Right cardiac atrium (tissue), 5 donors: Measurements from ENCODE around the gene MIPEP. TPM values are rescaled to one million over a fixed set of nuclear protein-coding genes. Genes with fewer than 3 reads are reported as not detected.

ENCODE experiments used
- ATAC-seq, 2 donors: fragments of 200-7000 bp; cut with Tn5 transposase; one replicate each; pipeline versions ENCODE4 v1.8.0 to v1.9.1; 2020; ENCODE audit warnings: moderate library complexity in 2 of 2, mild to moderate bottlenecking in 1 of 2
- DNase-seq, 3 donors: peaks; one replicate each; pipeline ENCODE4 v3.0.0-alpha.2; 2020
- H3K27ac ChIP-seq: one replicate; pipeline ENCODE4 v1.5.1; 2013; ENCODE audit warnings: mild to moderate bottlenecking, low read length, control low read depth, moderate library complexity
- H3K27me3 ChIP-seq: one replicate; pipeline ENCODE4 v1.6.1; 2013; ENCODE audit not compliant: control insufficient read depth, insufficient read depth
- H3K4me1 ChIP-seq: one replicate; pipeline ENCODE4 v1.6.1; 2013; ENCODE audit warnings: low read length; ENCODE audit not compliant: control insufficient read depth, insufficient read depth
- H3K4me3 ChIP-seq: one replicate; pipeline ENCODE4 v1.5.1; 2013; ENCODE audit warnings: low read length, control low read depth
- H3K9me3 ChIP-seq: one replicate; pipeline ENCODE4 v1.6.1; 2013; ENCODE audit warnings: low read length; ENCODE audit not compliant: control insufficient read depth
- WGBS: extraction: QIAGEN DNeasy Blood & Tissue Kit; methylation state at CpG from one replicate; pipeline ENCODE4 v1.1.7; 2013; 5-methylcytosine and 5-hydroxymethylcytosine counted together
- intact Hi-C, 4 donors: fragments of 100-400 bp; cut with DNase I; formaldehyde crosslinking; loops; one replicate each; pipeline versions ENCODE4 v1.11.0 to v1.14.0; 2022 to 2023
- polyA plus RNA-seq: library from polyadenylated mRNA; stranded (reverse); fragments of 200-250 nt; gene quantifications from one replicate; pipeline ENCODE4 v1.2.3, GENCODE V29; 2013
- total RNA-seq, 4 donors: library from RNA; stranded (reverse); fragmentation: NEBNext Ultra II Directional; extraction: Animal tissue kit (Norgen Biotek cat#: 25700); gene quantifications; one replicate each; pipeline ENCODE4 v1.2.1, GENCODE V29; 2021
- donor health status: healthy with polysubstance abuse.
- donor health status: DM: no; HTN: yes; CAD: no.
- donor health status: DM: no; HTN: no; CAD: no.
- donor health status: DM: no; HTN: yes; CAD: no; lungs with severe emphysema.
- donor health status: DM: yes; HTN: yes; CAD: no.

MIPEP gene
- total and polyA plus RNA-seq, 5 donors = 70.2 to 298 (median 162) TPM

- 73% methylated on average over 8 of the region's 8 CpGs for WGBS
- ATAC-seq (peak in 1 of 2 donors; percentile 64), DNase-seq (no peak)
- Histone ChIP-seq H3K4me3 (no peak overlapping the region), H3K4me1 (peaks cover 2% of the 10 kb centered on the region), H3K27ac (no peak overlapping the region), H3K27me3 (no peaks in the 10 kb centered on the region), H3K9me3 (no peaks in the 10 kb centered on the region)
- intact Hi-C loops = loop anchor here in 2 of 4 donors (5.0 to 10.0 kb wide), 3 partner anchors 142 to 402 kb away; no protein-coding TSS in a partner anchor
Observed at GRCh38 chr13:23867027-23867491, 22.1 kb downstream of the MIPEP start.

DNA sequence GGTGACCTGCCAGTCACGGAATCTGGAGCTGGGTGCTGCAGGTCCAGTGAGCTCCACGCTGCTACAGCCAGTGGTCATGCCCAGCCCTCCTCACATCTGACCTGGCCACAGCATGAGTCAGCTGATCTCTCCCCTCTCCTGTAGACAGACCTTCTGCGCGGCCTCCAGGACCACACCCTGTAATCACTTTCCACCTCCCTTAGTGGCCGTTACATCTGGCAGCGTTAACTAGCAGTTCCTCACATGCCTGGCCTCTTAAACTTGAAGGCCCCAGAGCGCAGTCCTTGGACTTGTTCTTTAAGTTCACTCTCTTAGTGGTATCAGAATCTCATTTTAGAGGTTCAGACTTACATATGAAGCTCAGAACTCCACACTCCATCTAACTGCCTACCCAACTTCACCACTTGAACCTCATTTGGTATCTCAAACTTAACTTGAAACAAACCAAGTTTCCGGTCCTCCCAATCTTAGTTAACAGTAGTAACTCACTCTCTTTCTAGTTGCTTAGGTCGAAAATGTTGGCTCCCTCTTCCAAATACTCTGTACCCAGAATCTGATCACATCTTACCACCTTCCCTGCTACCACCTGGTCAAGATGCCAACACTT is 22.7 kb downstream of the MIPEP start:
- peak; percentile 31 to 50 for ATAC-seq
- WGBS = 78% methylated on average over 9 of the region's 9 CpGs
- intact Hi-C loops = loop anchor here in 2 of 4 donors (5.0 to 10.0 kb wide), 3 partner anchors 142 to 402 kb away; no protein-coding TSS in a partner anchor

DNA sequence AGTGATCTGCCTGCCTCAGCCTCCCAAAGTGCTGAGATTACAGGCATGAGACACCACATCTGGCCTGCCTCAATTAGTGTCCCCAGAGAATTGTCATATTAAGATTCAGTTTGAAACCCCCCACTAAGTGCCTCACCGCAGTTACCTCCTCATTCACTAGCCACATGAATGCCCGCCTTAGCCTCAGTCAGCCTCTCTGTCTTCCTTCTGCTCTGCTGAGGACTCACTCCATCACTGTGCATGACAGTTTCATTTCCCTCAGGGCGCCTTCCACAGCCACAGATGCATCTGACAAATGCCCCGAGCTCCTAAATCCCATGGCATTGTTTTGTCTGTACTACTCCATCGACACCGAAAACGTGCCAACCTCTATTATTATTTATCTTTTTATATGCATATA is 23.3 kb downstream of the MIPEP start:
- no peak overlapping the region for H3K27ac ChIP-seq
- DNase-seq (no peak), ATAC-seq (no peak)
- H3K4me3 ChIP-seq = no peak overlapping the region
- H3K27me3 ChIP-seq = no peaks in the 10 kb centered on the region
- H3K4me1 ChIP-seq = peaks cover 2% of the 10 kb centered on the region
- no peaks in the 10 kb centered on the region for H3K9me3 ChIP-seq
- intact Hi-C loops = loop anchor here in 2 of 4 donors (5.0 to 10.0 kb wide), 3 partner anchors 141 to 401 kb away; no protein-coding TSS in a partner anchor
- WGBS = 94% methylated on average over 7 of the region's 7 CpGs

More for the DNA sequence above, 22.7 kb downstream of the MIPEP start:
- H3K9me3 ChIP-seq = no peaks in the 10 kb centered on the region
- no peak for DNase-seq
- no peaks in the 10 kb centered on the region for H3K27me3 ChIP-seq
- H3K27ac ChIP-seq = no peak overlapping the region
- peaks cover 2% of the 10 kb centered on the region for H3K4me1 ChIP-seq
- H3K4me3 ChIP-seq = no peak overlapping the region

GRCh38 chr13:23865026-23865425 is 24.2 kb downstream of the MIPEP start:
- Histone ChIP-seq H3K27me3 (no peaks in the 10 kb centered on the region), H3K9me3 (no peaks in the 10 kb centered on the region), H3K4me1 (peaks cover 2% of the 10 kb centered on the region), H3K4me3 (no peak overlapping the region), H3K27ac (no peak overlapping the region)
- ATAC-seq (no peak), DNase-seq (no peak)
- intact Hi-C loops = loop anchor here in 2 of 4 donors (5.0 to 10.0 kb wide), 3 partner anchors 140 to 400 kb away; no protein-coding TSS in a partner anchor
- 61% methylated on average over 1 of the region's 1 CpG for WGBS

DNA sequence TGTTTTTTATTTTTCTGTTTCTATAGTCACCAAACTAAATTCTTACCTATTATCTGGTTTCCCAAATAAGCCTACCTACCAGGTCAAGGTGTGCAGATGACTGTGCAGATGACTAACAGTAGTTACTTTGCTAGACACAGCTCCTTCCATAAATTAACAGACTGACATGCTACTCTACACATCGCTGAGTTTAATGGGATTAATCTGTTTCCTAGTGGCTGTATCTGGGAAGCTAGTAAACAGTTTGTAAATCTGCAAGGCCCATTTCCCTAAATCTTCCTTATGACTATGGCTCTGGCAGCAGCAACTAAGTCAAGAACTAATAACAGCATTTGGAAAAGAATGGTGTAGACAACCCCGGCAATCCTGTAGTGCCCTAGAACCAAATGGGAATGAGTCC is 27.9 kb downstream of the MIPEP start:
- DNase-seq (no peak), ATAC-seq (no peak)
- intact Hi-C loops = loop anchor here in 1 of 4 donors (10.0 kb wide), 2 partner anchors 137 to 397 kb away; no protein-coding TSS in a partner anchor
- no peaks in the 10 kb centered on the region for H3K27me3 ChIP-seq
- H3K4me1 ChIP-seq = no peaks in the 10 kb centered on the region
- H3K9me3 ChIP-seq = no peaks in the 10 kb centered on the region
- H3K4me3 ChIP-seq = no peak overlapping the region
- WGBS = 96% methylated on average over 2 of the region's 2 CpGs
- H3K27ac ChIP-seq = no peak overlapping the region

DNA sequence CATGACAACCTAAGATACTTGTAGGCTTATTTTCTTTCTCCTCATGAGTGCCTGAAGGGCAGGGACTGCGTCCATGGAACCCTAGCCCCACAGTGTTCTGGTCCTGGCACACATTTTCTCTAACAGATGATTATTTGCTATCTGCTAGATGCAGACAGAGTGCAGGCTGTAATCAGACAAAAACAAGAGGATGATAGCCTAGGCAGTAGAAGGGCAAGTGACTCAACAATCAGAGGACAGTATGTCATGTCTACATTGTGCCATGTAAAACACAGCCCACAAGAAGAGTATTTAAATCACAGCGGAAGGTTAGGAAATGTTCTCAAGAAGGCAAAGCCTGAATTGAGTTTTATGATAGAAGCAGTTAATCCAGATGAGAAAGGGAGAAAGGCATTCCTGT is 29.3 kb downstream of the MIPEP start:
- ATAC-seq (no peak), DNase-seq (no peak)
- 86% methylated on average over 2 of the region's 2 CpGs for WGBS
- Histone ChIP-seq H3K4me1 (no peaks in the 10 kb centered on the region), H3K9me3 (no peaks in the 10 kb centered on the region), H3K27ac (no peak overlapping the region), H3K27me3 (no peaks in the 10 kb centered on the region), H3K4me3 (no peak overlapping the region)
- intact Hi-C loops = loop anchor here in 1 of 4 donors (10.0 kb wide), 2 partner anchors 135 to 395 kb away; no protein-coding TSS in a partner anchor

DNA sequence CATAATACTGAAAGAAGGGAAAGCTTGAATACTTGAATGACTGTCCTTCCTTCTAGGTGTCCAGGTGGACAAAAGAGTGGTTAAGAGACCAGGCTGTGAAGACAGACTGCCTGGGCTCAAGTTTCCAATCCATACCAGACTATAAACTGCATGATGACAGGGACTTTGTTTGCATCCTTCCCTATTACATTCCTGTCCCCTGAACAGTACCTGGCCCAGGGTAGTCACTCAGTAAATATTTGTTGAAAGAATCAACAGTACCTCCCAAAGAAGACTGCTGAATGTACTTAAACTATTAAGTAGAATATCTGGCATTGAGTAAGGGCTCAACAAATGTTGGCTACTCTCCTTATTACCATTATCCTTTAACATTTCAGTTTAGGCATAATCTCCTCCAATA is 29.7 kb downstream of the MIPEP start:
- Histone ChIP-seq H3K4me1 (no peaks in the 10 kb centered on the region), H3K27ac (no peak overlapping the region), H3K9me3 (no peaks in the 10 kb centered on the region), H3K4me3 (no peak overlapping the region), H3K27me3 (no peaks in the 10 kb centered on the region)
- ATAC-seq = no peak
- intact Hi-C loops = no loop called here
- no peak for DNase-seq

- WGBS = 66% methylated on average over 5 of the region's 5 CpGs
- DNase-seq (no peak), ATAC-seq (peak in 1 of 2 donors; percentile 42)
- no peak overlapping the region for H3K4me3 ChIP-seq
- intact Hi-C loops = no loop called here
- no peaks in the 10 kb centered on the region for H3K4me1 ChIP-seq
- H3K9me3 ChIP-seq = no peaks in the 10 kb centered on the region
- no peaks in the 10 kb centered on the region for H3K27me3 ChIP-seq
- no peak overlapping the region for H3K27ac ChIP-seq
Observed at GRCh38 chr13:23858546-23858945, 30.7 kb downstream of the MIPEP start.

- no peaks in the 10 kb centered on the region for H3K9me3 ChIP-seq
- H3K27ac ChIP-seq = no peak overlapping the region
- ATAC-seq = no peak
- no peaks in the 10 kb centered on the region for H3K4me1 ChIP-seq
- DNase-seq = no peak
- no peak overlapping the region for H3K4me3 ChIP-seq
- 77% methylated on average over 5 of the region's 5 CpGs for whole genome bisulfite sequencing
- no peaks in the 10 kb centered on the region for H3K27me3 ChIP-seq
- intact Hi-C loops = no loop called here
Observed at GRCh38 chr13:23856008-23856750, 33.0 kb downstream of the MIPEP start.

DNA sequence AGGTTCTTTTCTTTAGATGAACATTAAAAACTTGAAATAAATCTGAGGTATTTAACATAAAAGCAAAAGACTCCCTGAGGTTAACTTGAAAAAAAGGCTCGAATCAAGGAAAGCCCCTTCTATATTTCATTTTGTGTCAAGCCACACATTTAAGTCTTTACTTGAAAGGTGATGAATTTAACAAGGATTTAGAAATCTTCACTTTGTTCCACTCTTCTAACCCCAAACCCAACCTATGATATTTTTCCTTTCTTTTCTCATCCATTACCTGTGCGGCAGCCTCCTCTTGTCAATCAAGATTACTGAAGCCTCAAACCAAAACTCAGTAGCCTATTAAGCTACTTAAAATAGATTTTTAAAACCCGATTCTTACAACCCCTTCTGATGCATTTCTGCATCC is 33.8 kb downstream of the MIPEP start:
- H3K4me1 ChIP-seq = no peaks in the 10 kb centered on the region
- DNase-seq (no peak), ATAC-seq (no peak)
- WGBS = 94% methylated on average over 3 of the region's 3 CpGs
- H3K4me3 ChIP-seq = no peak overlapping the region
- H3K27ac ChIP-seq = no peak overlapping the region
- no peaks in the 10 kb centered on the region for H3K9me3 ChIP-seq
- H3K27me3 ChIP-seq = no peaks in the 10 kb centered on the region
- intact Hi-C loops = no loop called here

DNA sequence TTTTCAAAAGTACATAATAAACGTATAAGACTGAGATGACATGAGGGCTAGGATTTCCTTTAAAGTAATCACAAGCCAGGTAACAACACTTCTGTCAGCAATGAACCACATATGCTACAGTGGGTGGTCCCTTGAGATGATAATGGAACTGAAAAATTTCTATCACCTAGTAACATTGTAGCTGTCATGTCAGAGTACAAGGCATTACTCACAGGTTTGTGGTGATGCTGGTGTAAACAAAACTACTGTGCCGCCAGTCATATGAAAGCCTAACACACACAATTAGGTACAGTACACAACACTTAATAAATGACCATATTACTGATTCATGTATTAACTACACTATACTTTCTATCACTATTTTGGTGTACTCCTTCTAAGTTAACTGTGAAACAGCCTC is 36.8 kb downstream of the MIPEP start:
- no peaks in the 10 kb centered on the region for H3K9me3 ChIP-seq
- no peaks in the 10 kb centered on the region for H3K4me1 ChIP-seq
- DNase-seq (no peak), ATAC-seq (no peak)
- H3K27me3 ChIP-seq = no peaks in the 10 kb centered on the region
- H3K27ac ChIP-seq = no peak overlapping the region
- H3K4me3 ChIP-seq = no peak overlapping the region
- 47% methylated on average over 2 of the region's 2 CpGs for whole genome bisulfite sequencing
- intact Hi-C loops = no loop called here
